SU-DHL-6 (cell line): ENCODE results near the gene ZC3H7B.

ENCODE experiments used
- EZH2phosphoT487 ChIP-seq: fragments of 200-600 bp; sonication (generic), shearing (Covaris generic); conservative IDR thresholded peaks from 2 replicates; pipeline ENCODE4 v1.6.1; 2018; ENCODE audit warnings: mild to moderate bottlenecking, antibody characterized with exemption, low read length, moderate library complexity, mixed read lengths
- TF ChIP-seq, protein P1 (sequence below): fragments of 200-600 bp; sonication (generic); IDR thresholded peaks from one replicate; pipeline ENCODE4 v1.5.1; 2017; ENCODE audit warnings: antibody characterized with exemption, mild to moderate bottlenecking, low read length, moderate library complexity; ENCODE audit not compliant: insufficient read depth, poor library complexity, severe bottlenecking

DNA sequence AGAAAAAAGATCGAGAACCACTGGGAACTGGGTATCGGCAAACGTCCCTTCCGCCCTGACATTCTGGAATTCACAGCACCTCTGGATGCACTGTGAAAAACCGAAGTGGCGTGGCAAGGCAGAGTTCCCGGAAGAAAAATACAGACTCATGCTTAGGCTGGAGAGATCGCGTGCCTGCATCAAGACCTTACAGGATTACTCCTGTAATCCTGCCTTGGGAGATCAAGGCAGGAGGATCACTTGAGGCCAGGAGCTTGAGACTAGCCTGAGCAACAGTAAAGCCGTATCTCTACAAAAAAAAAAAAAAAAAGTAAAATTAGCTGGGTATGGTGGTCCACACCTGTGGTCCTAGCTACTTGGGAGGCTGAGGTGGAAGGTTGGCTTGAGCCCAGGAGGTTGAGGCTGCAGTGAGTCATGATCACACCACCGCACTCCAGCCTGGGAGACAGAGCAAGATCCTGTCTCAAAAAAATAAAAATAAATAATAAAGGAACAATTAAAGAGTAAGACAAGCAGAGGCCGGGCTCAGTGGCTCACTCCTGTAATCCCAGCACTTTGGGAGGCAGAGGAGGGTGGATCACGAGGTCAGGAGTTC lies 60.5 kb downstream of the ZC3H7B start:
- TF ChIP-seq, protein P1, sequence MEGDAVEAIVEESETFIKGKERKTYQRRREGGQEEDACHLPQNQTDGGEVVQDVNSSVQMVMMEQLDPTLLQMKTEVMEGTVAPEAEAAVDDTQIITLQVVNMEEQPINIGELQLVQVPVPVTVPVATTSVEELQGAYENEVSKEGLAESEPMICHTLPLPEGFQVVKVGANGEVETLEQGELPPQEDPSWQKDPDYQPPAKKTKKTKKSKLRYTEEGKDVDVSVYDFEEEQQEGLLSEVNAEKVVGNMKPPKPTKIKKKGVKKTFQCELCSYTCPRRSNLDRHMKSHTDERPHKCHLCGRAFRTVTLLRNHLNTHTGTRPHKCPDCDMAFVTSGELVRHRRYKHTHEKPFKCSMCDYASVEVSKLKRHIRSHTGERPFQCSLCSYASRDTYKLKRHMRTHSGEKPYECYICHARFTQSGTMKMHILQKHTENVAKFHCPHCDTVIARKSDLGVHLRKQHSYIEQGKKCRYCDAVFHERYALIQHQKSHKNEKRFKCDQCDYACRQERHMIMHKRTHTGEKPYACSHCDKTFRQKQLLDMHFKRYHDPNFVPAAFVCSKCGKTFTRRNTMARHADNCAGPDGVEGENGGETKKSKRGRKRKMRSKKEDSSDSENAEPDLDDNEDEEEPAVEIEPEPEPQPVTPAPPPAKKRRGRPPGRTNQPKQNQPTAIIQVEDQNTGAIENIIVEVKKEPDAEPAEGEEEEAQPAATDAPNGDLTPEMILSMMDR: no peak
- no peak for TF ChIP-seq EZH2phosphoT487
